NCI-H1048 (cell line): Measurements from ENCODE around the gene TOM1.
"Not testable (repeated sequence)": the region's sequence is repeated elsewhere in the genome, so short reads cannot be mapped to it uniquely, and the experiment has no call there.

ENCODE experiments used
- DNase-seq: peaks from one replicate; lab custom pipeline; 2025; lab: John Stamatoyannopoulos, UW

TOM1 gene

DNA sequence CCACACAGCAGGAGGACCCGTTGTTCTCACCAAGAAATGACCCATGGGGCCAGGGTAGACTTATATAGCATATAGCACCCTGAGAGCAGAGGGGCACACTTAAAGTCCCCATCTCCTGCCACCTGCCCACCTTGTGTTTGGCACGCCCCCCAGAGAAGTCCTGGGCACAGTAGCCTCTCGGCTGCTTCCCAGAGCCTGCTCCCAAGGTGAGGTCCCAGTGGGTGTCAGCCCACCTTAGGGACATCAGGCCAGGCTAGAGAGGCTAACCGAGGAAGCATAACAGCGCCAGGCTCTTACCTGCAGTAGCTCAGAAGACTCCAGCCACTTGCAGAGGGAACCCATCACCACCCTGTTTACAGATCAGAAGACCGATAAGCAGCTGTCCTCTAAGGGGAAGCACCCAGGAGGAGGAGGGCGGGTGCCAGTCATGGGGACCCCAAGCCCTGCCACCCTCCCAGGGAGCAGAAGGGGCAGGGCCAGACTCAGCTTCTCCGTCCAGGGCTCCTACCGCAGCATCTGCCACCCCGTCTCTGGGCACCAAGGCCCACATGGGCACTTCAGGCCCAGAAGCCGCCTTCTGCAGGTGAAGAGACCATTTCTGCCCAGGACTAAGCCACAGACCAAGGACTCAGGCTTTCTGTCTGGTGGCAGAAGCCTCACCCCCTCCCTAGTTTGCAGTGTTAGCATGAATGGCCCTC is 46.3 kb downstream of the TOM1 start:
- DNase-seq, result no peak

DNA sequence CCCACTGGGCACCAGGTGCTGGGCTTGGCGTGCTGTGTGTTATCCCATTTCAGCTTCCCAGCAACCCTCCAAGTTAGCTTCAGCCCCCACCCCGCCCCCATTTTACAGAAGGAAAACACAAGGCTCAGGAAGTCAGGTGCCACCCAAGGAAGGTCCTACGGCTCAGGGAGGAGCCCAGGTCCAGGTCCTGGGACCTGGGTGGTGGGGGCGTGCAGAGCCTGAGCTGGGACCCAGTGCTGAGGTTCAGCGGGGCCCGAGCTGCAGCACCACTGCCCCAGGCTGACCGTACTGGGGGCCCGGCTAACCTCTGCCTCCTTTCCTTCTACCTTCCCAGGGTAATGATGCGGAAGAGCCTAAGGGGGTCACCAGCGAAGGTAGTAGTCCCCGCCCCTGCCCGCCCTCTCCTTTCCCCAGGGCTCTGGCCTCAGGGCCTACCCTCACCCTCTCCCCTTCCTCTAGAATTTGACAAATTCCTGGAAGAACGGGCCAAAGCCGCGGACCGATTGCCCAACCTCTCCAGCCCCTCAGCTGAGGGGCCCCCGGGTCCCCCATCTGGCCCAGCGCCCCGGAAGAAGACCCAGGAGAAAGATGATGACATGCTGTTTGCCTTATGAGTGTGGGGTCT is 47.0 kb downstream of the TOM1 start:
- DNase-seq, result no peak

DNA sequence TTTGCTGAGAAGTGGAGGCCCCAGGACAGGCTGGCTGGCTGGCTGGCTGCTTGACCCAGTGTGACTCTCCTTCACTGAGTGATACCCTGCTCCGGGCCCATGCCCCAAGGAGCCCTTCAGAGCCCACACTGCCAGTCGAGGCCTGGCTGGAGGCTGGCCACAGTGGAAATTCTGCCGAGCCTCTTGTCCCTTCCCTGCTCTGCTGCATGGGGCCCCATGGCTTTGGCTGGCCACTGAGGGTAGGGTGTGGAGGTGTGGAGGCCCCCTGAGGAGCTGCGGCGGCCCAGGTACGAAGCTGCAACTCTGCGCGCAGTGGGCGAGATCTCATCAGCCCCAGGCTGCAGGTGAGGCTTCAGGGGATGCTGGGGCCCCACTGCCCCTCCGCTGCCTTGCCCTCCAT is 47.8 kb downstream of the TOM1 start:
- DNase-seq, result no peak

DNA sequence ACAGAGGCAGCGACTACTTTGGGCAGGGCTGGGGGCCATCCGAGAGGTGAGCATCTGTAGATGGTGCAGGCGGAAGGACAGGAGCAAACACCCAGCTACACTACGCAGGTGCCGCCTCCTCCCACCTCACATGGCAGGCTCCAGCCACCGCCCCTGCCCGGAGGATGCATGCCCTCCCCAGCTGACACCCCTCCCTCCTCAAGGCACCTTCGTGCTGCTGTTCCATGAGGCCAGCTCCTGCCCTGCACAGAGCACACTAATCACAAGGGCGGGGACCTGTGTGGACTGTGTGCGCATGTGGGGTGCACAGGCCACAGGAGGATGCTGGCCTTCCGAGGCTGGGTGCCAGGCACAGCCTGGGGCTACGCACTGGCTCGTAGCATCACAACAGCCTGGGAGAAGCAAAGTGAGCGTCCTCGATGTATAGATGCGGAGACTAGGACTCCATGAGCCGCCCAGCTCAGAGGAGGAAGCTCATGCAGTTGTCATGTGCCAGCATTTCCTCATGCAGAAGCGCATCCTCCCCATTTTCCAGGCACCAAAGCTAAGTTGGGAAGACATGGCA is 48.4 kb downstream of the TOM1 start:
- DNase-seq, result no peak

DNA sequence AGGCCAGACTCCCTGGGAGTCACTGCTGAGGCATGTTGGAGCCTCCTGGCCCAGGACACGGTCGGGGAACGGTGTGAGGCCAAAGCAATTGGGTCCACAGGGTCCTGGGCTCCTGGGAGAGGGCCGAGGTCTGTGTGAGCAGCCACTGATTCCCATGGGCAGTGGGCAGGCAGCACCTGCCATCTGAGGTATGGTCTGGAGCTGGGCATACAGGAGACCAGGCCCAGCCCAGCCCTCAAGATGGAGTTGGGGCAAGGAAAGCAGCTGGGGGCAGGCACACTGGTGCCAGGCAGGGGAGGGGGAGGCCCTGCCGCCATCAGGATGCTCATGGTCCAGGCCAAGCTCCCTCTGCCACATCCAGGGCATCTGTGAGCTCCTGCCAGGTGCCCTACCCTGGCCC is 49.0 kb downstream of the TOM1 start:
- DNase-seq, result no peak

DNA sequence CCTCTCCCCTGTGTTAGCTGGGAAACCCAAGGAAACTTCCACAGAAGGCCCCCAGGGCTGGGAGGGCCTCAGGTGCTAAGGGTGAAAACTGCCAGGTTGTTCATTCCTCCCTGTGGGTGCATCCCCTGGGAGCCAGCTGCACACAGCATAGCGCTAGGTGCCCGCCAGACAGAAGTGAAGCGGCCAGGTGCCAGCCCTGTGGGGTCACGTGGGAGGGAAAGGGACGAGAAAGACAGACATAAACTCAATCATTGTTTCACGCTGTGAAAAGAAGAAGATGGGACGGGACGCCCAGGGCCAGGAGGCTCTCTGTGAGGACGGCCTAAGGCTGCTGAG is 49.6 kb downstream of the TOM1 start:
- DNase-seq, result no peak

DNA sequence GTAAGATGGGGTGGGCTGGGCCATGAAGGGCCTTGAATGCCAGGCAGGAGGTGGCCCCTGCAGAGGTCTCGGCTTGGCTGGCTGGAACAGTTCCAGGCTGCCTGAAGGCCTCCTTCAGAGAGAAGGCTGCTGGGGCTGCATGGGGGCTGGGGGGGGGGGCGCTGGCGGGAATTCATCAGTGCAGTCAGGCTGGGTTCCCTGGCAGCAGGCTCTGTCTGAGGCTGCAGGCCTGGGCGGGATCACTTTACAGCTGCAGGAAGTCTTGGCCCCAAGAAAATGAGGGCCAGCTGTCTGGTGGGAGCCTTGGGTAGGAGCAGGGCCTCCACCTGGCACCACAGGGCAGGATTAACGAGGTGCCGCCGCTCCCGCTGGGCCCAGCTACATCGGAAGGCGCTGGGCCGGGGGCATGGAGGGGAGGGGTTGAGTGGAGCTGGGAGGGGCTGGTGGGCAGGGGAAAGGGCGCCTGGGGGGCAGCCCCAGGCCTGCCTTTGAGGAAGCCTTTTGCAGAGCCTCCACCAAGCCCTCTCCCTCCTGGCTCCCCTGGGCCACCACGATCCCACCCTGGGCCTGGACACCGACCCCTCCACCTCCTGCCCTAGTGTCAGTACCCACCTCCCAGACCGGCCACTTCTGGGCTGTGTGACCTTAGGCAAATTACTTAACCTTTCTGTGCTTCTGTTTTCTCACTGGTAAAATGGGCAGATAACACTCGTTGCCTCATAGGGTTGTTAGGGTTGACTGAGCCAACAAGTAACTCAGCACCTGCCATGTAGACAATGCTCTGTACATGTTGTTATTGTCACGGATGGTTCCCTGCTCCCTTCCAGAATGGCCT is 50.2 kb downstream of the TOM1 start:
- no peak for DNase-seq

DNA sequence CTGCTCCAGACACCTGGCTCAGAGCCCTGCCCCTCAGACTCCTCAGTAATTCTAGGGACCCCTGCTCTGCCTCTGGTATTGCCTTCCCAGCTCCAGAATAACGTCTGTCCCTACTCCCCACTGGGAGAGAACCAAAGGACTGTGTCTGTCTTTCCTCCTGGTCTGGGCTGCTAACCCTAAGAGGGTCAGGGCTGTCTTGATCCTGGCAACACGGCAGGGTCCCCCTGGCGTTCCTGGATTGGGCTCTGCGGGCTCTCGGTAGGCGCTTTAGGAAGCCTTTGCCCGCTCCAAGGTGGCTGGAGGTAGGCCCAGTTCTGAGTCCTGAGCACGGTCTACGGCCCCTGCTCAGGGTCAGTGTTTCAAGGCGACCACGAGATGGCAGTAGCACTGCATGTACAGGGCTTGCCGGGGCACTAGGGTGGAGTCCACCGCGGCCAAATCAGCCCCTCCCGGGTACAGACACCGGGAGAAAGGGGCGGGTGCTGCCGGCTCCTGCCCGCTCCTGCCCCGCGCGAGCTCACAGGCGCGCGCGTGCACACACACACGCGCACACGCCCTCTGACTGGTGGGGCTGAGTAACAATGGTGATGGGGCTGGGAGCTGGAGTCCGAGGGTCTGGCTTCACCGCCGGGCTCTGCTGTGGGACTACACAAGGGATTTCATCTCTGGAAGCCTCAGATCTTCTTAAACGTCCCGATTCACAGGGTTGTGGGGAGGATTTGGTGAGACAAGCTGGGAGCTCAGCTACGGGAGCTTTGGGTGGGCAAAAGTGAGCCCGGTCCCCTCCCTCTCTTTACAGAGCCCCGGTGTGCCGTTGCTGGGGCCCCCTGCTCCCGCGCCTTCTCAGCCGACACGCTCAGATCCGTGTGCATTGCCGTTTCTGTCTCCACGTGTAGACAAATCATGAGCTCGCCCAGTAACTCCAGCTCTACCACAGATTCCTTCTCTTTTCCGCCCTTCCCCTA is 51.1 kb downstream of the TOM1 start:
- DNase-seq, result peak; percentile 55

DNA sequence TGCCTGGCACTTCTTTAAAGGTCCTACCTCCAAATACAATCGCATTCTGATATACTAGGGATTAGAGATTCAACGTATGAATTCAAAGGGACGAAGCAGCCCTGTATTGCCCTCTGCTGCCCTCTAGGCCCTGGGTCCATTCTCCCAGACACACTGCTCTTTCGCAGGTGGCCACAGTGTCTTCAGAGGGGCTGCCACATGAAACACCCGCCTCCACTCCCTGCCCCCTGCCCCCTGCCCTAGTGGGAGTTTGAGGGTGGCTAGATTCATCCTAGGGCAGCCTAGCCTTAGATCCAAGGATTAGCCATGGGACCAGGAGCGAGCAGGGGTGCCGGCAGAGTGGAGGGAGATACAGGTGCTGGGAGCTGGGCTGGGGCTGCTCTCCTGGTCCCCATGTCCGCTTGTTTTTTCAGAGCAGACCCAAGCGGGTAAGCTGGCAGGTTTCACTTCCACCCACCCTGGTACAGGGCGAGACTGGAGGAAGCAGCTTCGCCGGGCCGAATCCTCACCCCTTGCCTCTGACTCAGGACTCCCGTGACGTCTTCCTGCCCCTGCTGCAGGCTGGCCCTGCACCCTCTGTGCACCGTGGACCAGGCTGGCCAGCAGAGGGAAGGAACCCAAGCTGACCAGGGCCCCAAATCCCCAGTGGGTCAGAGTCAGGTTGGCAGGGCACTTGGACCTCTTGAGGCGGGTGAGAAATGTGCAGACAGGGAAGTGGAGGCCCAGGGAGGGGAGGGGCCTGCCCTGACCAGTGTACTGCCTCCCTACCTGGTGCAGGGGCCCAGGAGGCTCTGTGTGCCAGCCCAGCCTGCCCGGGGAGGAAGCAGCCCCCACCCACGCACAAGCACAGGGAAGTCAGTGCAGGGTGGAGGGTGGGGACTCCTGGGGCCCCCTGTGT is 52.8 kb downstream of the TOM1 start:
- no peak for DNase-seq

DNA sequence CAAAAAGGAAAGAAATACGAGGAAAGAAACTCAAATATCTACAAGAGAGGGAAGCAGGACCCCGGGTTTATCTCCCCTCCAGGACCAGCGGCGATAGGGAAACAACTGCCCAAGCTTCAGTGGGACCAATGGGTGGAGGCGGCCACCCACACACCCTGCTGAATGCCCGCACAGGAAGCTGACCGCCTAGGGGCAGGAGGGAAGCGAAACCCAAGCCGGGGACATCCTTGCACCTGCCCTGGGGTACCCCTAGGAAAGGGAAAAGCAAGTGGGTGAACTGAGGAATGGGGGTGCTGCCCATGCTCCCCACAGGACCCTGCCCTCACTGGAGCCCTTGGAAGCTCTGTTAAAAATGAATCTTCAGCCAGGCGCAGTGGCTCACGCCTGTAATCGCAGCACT is 53.6 kb downstream of the TOM1 start:
- DNase-seq, result no peak

DNA sequence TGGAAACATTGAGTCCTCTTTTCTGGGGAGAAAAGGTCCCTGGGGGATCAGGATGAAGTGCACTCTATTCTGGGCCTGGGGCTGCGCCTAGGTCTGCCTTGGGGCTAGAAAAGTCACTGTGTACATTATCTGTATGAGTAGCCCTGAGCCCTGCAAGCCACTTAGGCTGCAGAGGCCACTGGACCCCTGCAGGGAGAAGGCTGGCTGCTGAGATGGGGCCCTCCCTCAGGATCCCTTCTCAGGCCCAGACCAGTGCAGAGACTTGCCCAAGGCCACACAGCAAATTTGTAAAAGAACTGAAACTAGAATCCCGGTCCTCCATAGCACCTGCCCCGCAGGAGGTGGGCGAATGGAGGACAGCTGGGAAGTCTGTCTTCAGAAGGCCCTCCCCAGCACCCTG is 54.4 kb downstream of the TOM1 start:
- no peak for DNase-seq

DNA sequence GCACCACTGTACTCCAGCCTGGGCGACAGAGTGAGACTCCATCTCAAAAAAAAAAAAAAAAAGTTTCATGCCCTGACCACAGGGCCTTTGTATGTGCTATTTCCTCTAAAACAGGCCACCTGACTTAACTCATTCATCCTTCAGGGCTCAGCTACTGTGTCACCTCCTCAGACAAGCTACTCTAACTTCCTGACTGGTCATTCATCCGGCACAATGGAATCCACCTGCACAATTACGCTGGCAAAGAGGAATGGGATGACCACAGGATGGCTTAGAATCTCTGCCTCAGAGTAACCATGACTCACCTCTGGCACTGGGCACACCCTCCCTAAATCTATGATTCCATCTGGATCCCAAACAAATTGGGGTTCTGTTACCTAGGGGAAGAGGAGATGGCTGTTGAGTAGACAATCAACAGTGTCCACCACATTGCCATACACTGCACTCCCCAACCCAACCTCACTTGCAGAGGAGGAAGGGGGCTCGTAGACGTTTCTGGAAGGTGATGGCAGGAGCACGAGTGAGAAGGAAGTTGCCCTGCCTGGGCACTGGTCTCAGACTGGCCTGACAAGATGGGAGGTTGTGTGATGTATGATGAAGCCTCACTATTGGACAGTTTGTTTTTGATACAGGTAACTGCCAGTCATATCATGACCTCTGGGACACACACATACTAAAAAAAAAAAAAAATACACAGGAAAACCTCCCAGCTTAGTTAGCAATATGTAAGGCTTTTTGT is 58.4 kb downstream of the TOM1 start:
- no peak for DNase-seq

DNA sequence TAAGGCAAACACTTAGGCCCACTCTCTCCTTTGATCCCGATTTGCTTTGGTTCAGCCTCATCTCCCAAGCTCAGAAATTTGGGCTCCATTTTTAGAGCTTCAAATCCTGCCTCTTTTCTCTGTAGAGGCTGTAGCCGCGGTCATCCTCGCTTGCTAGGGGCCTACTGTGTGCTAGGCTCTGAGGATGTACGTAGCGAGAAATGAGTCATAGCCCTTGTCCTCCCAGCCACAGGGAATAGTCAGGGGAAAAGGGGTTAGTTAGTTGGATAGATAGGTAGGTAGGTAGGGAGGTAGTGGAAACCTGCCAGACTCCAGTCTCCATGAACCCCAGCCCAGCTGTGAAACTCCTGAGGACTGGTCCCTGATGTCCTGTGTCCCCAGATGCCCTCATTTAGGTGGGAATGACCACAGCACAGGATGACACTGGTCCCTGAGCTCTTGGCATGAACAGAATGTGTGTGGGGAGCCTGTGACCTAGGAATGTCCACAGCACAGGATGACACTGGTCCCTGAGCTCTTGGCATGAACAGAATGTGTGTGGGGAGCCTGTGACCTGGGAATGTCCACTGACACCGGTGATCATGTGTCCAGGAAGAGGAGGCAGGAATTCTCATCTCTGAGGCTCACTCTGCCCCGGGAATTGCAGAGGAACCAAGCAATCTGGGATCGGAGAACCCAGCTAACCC is 59.8 kb downstream of the TOM1 start:
- DNase-seq, result no peak

DNA sequence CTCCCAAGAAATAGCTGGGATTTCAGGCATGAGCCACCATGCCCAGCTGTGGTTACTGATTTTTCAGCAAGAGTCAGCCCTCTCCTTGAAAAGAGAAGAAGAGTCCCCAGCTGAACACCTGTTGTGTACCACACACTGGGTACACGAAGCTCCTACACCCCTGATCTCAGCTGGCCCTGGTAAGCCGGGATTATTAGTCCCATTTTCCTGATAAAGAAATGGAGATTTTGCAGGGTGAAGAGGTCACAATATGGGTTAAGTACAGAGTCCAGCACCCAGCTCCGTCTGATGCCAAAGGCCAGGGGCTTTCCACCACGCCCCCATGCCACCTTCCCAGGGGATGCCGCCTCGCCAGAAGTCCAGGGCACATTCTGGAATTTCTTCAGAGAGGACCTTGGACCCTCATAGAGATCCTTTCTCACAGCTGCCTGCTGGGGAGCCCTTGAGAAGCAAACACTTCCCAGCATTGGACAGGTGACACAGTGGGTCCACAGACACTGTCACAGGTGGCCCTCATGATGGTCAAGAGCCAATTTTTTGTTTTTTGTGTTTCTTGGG is 61.4 kb downstream of the TOM1 start:
- DNase-seq, result no peak

DNA sequence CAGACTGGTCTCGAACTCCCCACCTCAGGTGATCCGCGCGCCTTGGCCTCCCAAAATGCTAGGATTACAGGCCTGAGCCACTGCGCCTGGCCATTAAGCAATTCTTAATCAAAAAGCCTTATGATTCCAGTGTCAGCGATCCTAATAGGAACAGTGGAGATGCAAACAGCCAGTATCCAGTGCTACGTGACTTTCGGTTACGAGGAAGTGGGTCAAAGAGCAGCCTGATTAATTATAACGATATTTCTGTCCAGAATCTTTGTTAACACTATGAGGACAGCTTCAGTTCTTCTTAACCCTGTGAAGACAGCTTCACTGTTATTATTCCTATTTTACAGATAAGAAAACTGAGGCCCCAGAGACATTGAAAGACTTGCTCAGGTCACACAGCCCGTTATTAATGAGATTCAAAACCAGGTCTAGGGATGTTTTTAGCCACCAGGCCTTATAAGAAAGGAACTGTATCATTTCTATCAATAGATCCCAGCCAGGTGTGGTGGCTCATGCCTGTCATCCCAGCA is 63.9 kb downstream of the TOM1 start:
- DNase-seq, result no peak

DNA sequence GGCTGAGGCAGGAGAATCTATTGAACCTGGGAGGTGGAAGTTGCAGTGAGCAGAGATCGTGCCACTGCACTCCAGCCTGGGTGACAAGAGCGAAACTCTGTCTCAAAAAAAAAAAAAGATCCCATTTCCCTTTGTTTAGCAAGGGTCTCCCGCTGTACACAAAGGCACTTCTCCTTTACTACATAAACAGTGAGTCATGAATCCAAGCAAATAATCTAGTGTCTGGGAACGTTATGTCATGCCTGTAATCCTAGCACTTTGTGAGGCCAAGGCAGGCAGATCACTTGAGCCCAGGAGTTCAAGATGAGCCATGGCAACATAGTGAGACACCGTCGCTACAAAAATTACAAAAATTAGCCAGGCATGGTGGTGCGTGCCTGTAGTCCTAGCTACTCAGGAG is 64.5 kb downstream of the TOM1 start:
- DNase-seq, result not testable (repeated sequence)

DNA sequence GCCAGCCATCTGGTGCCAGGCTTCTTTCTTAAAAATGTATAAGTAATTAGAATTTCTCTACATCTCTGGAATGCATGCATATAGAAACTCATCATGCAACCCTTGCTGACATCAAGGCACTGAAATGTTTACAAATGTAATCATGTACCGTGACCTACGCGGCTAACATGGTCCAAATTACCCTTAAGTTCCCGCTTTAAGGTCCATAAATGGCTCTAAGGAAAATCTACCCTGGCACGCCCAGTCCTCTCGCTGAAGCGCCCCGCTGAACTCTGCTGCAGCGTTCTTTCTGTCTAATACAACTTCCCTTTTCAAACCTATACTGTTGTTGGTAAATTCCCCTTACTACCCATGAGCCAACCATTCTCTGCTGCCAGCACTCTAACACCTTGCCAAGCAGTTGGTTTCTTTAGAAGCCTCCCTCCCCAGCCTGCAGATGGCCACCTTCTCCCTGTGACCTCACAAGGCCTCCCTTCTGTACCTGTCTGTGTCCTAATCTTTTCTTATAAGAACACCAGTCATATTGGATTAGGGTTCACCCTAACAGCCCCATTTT is 67.7 kb downstream of the TOM1 start:
- DNase-seq, result no peak

DNA sequence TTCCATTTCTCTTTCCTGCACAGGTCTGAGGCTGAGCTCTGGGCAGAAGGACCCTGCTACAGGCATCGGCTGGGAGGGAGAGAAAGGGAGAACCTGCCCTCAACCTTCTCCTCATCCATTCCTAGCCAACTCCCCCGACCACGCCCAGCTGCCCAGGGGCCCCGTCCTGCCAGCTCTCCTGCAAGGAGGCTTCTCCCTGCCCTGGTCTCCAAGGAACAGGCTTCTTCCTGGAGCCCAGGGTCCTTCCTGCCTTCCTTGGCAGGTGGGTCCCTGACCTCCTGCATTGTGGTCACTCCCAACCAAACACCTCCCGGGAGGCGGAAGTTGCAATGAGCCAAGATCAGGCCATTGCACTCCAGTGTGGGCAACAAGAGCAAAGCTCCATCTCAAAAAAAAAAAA is 68.7 kb downstream of the TOM1 start:
- DNase-seq, result no peak

DNA sequence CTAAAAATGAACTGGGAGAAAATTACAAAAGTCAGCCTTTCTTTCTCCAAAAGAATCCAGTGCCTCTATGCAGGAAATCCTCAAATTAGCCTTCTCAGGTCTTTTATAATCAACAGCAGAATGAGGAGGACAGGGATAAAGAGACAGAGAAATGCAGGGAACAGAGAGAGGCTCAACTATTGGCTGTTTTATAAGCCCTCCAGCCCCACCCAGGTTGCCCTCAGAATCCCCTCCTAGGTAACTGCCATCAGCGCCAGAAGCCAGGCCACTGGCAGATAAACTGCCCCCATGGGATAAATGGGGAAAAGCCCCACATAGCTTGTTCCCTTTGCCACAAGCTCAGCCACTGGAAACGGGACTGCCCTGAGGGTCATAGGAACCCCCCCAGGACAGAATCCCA is 70.3 kb downstream of the TOM1 start:
- DNase-seq, result no peak
